H9 (cell line): Measurements from ENCODE around the gene FBXO34. TPM values are rescaled to one million over a fixed set of nuclear protein-coding genes. Genes with fewer than 3 reads are reported as not detected.

ENCODE experiments used
- DNase-seq: peaks from one replicate; pipeline ENCODE4 v3.0.0-alpha.2; 2017
- H2AFZ ChIP-seq: one replicate; pipeline ENCODE4 v1.6.1; 2013; ENCODE audit warnings: mild to moderate bottlenecking, low read length, control low read depth, moderate library complexity
- H2AK5ac ChIP-seq: 2 replicates; pipeline ENCODE4 v1.6.1; 2013; ENCODE audit warnings: low read length, control low read depth, mixed read lengths; ENCODE audit not compliant: insufficient read length
- H2BK120ac ChIP-seq: one replicate; pipeline ENCODE4 v1.6.1; 2013; ENCODE audit warnings: low read depth, mild to moderate bottlenecking, low read length, control low read depth, inconsistent platforms; ENCODE audit not compliant: poor library complexity, severe bottlenecking
- H2BK12ac ChIP-seq: 2 replicates; pipeline ENCODE4 v1.6.1; 2013; ENCODE audit warnings: low read length, control low read depth, mixed read lengths, low read depth; ENCODE audit not compliant: insufficient read length
- H2BK15ac ChIP-seq: 2 replicates; pipeline ENCODE4 v1.6.1; 2013; ENCODE audit warnings: low read depth, low read length, control low read depth
- H2BK20ac ChIP-seq: one replicate; pipeline ENCODE4 v1.6.1; 2013; ENCODE audit warnings: low read depth, mild to moderate bottlenecking, low read length, control low read depth, inconsistent platforms; ENCODE audit not compliant: poor library complexity, severe bottlenecking
- H2BK5ac ChIP-seq: 2 replicates; pipeline ENCODE4 v1.6.1; 2013; ENCODE audit warnings: low read length, control low read depth, mixed read lengths; ENCODE audit not compliant: insufficient read length
- H3K14ac ChIP-seq: 2 replicates; pipeline ENCODE4 v1.6.1; 2013; ENCODE audit warnings: low read length, control low read depth; ENCODE audit not compliant: insufficient read depth
- H3K18ac ChIP-seq: 2 replicates; pipeline ENCODE4 v1.6.1; 2013; ENCODE audit warnings: low read depth, mild to moderate bottlenecking, mixed read lengths, low read length, control low read depth; ENCODE audit not compliant: insufficient read length
- H3K23ac ChIP-seq: 2 replicates; pipeline ENCODE4 v1.6.1; 2013; ENCODE audit warnings: low read length, control low read depth, mixed read lengths, low read depth; ENCODE audit not compliant: insufficient read length
- H3K23me2 ChIP-seq: 2 replicates; pipeline ENCODE4 v1.6.1; 2013; ENCODE audit warnings: low read depth, mild to moderate bottlenecking, mixed read lengths, low read length, control low read depth; ENCODE audit not compliant: insufficient read length, poor library complexity, severe bottlenecking
- H3K27ac ChIP-seq: 2 replicates; pipeline ENCODE4 v1.5.1; 2013; ENCODE audit warnings: low read length, control low read depth, mixed read lengths, low read depth; ENCODE audit not compliant: insufficient read length
- H3K27me3 ChIP-seq: 2 replicates; pipeline ENCODE4 v1.6.1; 2013; ENCODE audit warnings: low read length, control low read depth, inconsistent platforms; ENCODE audit not compliant: insufficient read depth
- H3K4ac ChIP-seq: 2 replicates; pipeline ENCODE4 v1.6.1; 2013; ENCODE audit warnings: low read depth, mild to moderate bottlenecking, control low read depth, inconsistent platforms, low read length, moderate library complexity
- H3K4me1 ChIP-seq: 2 replicates; pipeline ENCODE4 v1.6.1; 2013; ENCODE audit warnings: low read length, control low read depth, inconsistent platforms; ENCODE audit not compliant: insufficient read depth
- H3K4me2 ChIP-seq: 2 replicates; pipeline ENCODE4 v1.6.1; 2013; ENCODE audit warnings: low read length, control low read depth, mixed read lengths; ENCODE audit not compliant: insufficient read length, insufficient read depth
- H3K56ac ChIP-seq: 2 replicates; pipeline ENCODE4 v1.6.1; 2013; ENCODE audit warnings: low read depth, mild to moderate bottlenecking, mixed read lengths, low read length, control low read depth; ENCODE audit not compliant: insufficient read length
- H3K79me1 ChIP-seq: 2 replicates; pipeline ENCODE4 v1.6.1; 2013; ENCODE audit warnings: low read depth, mild to moderate bottlenecking, moderate library complexity, low read length, control low read depth, inconsistent platforms; ENCODE audit not compliant: insufficient read depth, poor library complexity, severe bottlenecking
- H3K79me2 ChIP-seq: 2 replicates; pipeline ENCODE4 v1.6.1; 2013; ENCODE audit warnings: low read length, control low read depth, inconsistent platforms; ENCODE audit not compliant: insufficient read depth
- H3K9ac ChIP-seq: 2 replicates; pipeline ENCODE4 v1.6.1; 2013; ENCODE audit warnings: low read length, control low read depth, mixed read lengths; ENCODE audit not compliant: insufficient read length; ENCODE audit errors: extremely low read depth
- H3K9me3 ChIP-seq: one replicate; pipeline ENCODE4 v1.6.1; 2013; ENCODE audit warnings: low read depth, low read length, inconsistent platforms; ENCODE audit not compliant: control insufficient read depth
- H3T11ph ChIP-seq: one replicate; pipeline ENCODE4 v1.6.1; 2013; ENCODE audit warnings: mild to moderate bottlenecking, low read length, control low read depth, inconsistent platforms
- H4K20me1 ChIP-seq: one replicate; pipeline ENCODE4 v1.6.1; 2013; ENCODE audit not compliant: control insufficient read depth, insufficient read length, insufficient read depth
- H4K5ac ChIP-seq: 2 replicates; pipeline ENCODE4 v1.6.1; 2013; ENCODE audit warnings: low read depth, mild to moderate bottlenecking, mixed read lengths, low read length, control low read depth; ENCODE audit not compliant: insufficient read length
- H4K8ac ChIP-seq: replicated peaks from 2 replicates; pipeline ENCODE4 v1.6.1; 2013; ENCODE audit warnings: low read length, control low read depth, mixed read lengths, low read depth; ENCODE audit not compliant: insufficient read length
- H4K91ac ChIP-seq: 2 replicates; pipeline ENCODE4 v1.6.1; 2013; ENCODE audit warnings: low read depth, mild to moderate bottlenecking, moderate library complexity, mixed read lengths, low read length, control low read depth; ENCODE audit not compliant: insufficient read length
- H3K27ac Mint-ChIP-seq, 3 experiments: 2 replicates in 2 of 3; 3 replicates in 1 of 3; pipeline ENCODE4 v1.8.0; 2020 to 2021; ENCODE audit warnings: mixed read lengths in 3 of 3, mild to moderate bottlenecking in 1 of 3, moderate library complexity in 1 of 3
- H3K27me3 Mint-ChIP-seq: 2 replicates; pipeline ENCODE4 v1.8.0; 2021; ENCODE audit warnings: low read depth, mild to moderate bottlenecking, moderate library complexity, mixed read lengths
- H3K36me3 Mint-ChIP-seq, 3 experiments: 2 replicates in 2 of 3; 3 replicates in 1 of 3; pipeline ENCODE4 v1.8.0; 2020 to 2021; ENCODE audit warnings: low read depth in 3 of 3, mixed read lengths in 3 of 3; ENCODE audit not compliant: insufficient read depth in 1 of 3
- H3K4me1 Mint-ChIP-seq, 2 experiments: 2 replicates each; pipeline ENCODE4 v1.8.0; 2020; ENCODE audit warnings: mixed read lengths in 2 of 2
- H3K4me3 Mint-ChIP-seq, 2 experiments: 2 replicates in 1 of 2; 3 replicates in 1 of 2; pipeline ENCODE4 v1.8.0; 2020 to 2021; ENCODE audit warnings: mild to moderate bottlenecking in 2 of 2, mixed read lengths in 2 of 2, moderate library complexity in 1 of 2
- H3K9me3 Mint-ChIP-seq, 2 experiments: 2 replicates in 1 of 2; 3 replicates in 1 of 2; pipeline ENCODE4 v1.8.0; 2020; ENCODE audit warnings: mild to moderate bottlenecking in 2 of 2, mixed read lengths in 2 of 2, moderate library complexity in 1 of 2
- WGBS: extraction: QIAGEN DNeasy Blood & Tissue Kit; methylation state at CpG from one replicate; pipeline ENCODE4 v1.1.7; 2013; ENCODE audit warnings: missing lambda C conversion rate, low lambda C conversion rate, mixed read lengths; ENCODE audit not compliant: insufficient read length; ENCODE audit errors: extremely low coverage; 5-methylcytosine and 5-hydroxymethylcytosine counted together
- total RNA-seq: library from RNA; stranded (reverse); gene quantifications from 2 replicates; pipeline ENCODE4 v1.2.1, GENCODE V29; 2021
- TF ChIP-seq, protein P1 (sequence below): fragments of 200-600 bp; sonication (generic); conservative IDR thresholded peaks from 3 replicates; pipeline ENCODE4 v1.8.0; 2021; ENCODE audit warnings: antibody characterized with exemption, mild to moderate bottlenecking

FBXO34 gene
- total RNA-seq, 1 experiment from 2014 or later: 12.0 TPM

- no peak overlapping the region for H3K4ac ChIP-seq
Measured at GRCh38 chr14:55267820-55268219, 3.4 kb upstream of the FBXO34 start.

More at GRCh38 chr14:55267820-55268219, 3.4 kb upstream of the FBXO34 start:
- Mint-ChIP-seq H3K36me3 (no peaks in the 10 kb centered on the region), H3K27me3 (no peaks in the 10 kb centered on the region; the same call in 1 of the 2 replicates), H3K27ac (no peak overlapping the region; a peak in 1 of 7 replicates), H3K4me3 (no peak overlapping the region), H3K9me3 (no peaks in the 10 kb centered on the region), H3K4me1 (peaks cover 17 to 19% of the 10 kb centered on the region in 2 experiments)
- no CpG with 5 or more reads among the region's 3 CpGs for WGBS
- Histone ChIP-seq H2BK12ac (no peak overlapping the region), H3K27me3 (no peaks in the 10 kb centered on the region), H4K5ac (no peak overlapping the region), H3K79me1 (no peaks in the 10 kb centered on the region), H3K27ac (no peak overlapping the region), H3K18ac (no peak overlapping the region), H3K9me3 (no peaks in the 10 kb centered on the region), H2AFZ (no peak overlapping the region), H4K91ac (no peak overlapping the region), H3T11ph (no peak overlapping the region), H3K79me2 (no peaks in the 10 kb centered on the region), H2AK5ac (no peak overlapping the region), H2BK5ac (no peak overlapping the region), H2BK15ac (no peak overlapping the region), H3K9ac (no peak overlapping the region), H3K4me1 (no peaks in the 10 kb centered on the region), H2BK20ac (no peak overlapping the region), H4K8ac (no peak overlapping the region), H3K56ac (no peak overlapping the region), H2BK120ac (no peak overlapping the region), H3K23me2 (peaks cover 4% of the 10 kb centered on the region), H4K20me1 (no peaks in the 10 kb centered on the region), H3K23ac (no peak overlapping the region), H3K14ac (no peak overlapping the region), H3K4me2 (no peak overlapping the region)
- no peak for DNase-seq
- TF ChIP-seq, protein P1, sequence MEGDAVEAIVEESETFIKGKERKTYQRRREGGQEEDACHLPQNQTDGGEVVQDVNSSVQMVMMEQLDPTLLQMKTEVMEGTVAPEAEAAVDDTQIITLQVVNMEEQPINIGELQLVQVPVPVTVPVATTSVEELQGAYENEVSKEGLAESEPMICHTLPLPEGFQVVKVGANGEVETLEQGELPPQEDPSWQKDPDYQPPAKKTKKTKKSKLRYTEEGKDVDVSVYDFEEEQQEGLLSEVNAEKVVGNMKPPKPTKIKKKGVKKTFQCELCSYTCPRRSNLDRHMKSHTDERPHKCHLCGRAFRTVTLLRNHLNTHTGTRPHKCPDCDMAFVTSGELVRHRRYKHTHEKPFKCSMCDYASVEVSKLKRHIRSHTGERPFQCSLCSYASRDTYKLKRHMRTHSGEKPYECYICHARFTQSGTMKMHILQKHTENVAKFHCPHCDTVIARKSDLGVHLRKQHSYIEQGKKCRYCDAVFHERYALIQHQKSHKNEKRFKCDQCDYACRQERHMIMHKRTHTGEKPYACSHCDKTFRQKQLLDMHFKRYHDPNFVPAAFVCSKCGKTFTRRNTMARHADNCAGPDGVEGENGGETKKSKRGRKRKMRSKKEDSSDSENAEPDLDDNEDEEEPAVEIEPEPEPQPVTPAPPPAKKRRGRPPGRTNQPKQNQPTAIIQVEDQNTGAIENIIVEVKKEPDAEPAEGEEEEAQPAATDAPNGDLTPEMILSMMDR: no peak
